HG03064 (cell line): Measurements from ENCODE around the gene CYP4V2.
"Not testable (repeated sequence)": the region's sequence is repeated elsewhere in the genome, so short reads cannot be mapped to it uniquely, and the experiment has no call there.

ENCODE experiments used
- ATAC-seq: cut with Tn5 transposase; IDR thresholded peaks from one replicate; pipeline ENCODE4 v1.9.1; 2021; ENCODE audit warnings: low read depth; ENCODE audit not compliant: unreplicated experiment

CYP4V2 gene

GRCh38 chr4:186227221-186227620 lies 35.9 kb downstream of the CYP4V2 start, which contains the start of gene KLKB1:
KLKB1 (plus strand) TSS chr4:186227507; CDS start chr4:186228196, 689 bp downstream.
- ATAC-seq: no peak

GRCh38 chr4:186227744-186228513 lies 36.6 kb downstream of the CYP4V2 start:
- no peak for ATAC-seq

DNA sequence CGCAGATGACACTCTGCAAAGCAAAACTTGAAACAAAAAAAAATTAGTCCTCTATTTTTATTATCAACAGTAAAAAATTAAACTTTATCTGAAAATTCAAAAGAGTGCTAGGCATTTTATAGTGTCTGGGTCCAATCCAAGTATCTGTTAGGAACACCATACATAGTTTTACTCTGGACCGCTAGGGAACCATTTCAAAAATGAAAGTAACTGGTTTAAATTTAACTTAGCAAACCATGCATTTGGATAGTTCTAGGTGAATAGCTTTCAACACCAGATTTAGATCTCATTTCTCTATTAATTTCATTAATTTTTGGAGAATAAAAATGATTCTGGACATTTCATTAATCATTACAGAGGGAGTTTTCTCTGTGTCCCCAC lies 37.1 kb downstream of the CYP4V2 start:
- no peak for ATAC-seq

DNA sequence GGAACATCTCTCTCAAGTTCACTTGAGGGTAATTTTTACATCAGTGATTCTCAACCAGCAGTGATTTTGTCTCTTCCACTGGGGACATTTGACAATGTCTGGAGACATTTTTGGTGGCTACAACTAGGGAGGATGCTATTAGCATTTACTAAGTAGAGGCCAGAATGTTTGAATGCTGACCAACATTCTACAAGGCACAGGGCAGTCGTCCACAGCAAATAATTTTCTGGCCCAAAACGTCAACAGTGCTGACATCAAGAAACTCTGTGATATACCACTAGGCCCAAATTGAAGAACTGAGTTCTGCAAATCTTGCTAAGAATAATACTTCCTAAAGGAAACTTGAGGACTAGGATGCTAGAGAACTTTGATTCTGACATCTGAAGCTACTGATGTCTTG lies 43.0 kb downstream of the CYP4V2 start:
- no peak for ATAC-seq

- ATAC-seq: no peak
These were observed 44.8 kb downstream of the CYP4V2 start for GRCh38 chr4:186236126-186236525.

GRCh38 chr4:186240452-186240847 lies 49.1 kb downstream of the CYP4V2 start:
- no peak for ATAC-seq

- no peak for ATAC-seq
These were observed 49.6 kb downstream of the CYP4V2 start for GRCh38 chr4:186240848-186241491.

GRCh38 chr4:186241616-186242015 lies 50.2 kb downstream of the CYP4V2 start:
- ATAC-seq: no peak

DNA sequence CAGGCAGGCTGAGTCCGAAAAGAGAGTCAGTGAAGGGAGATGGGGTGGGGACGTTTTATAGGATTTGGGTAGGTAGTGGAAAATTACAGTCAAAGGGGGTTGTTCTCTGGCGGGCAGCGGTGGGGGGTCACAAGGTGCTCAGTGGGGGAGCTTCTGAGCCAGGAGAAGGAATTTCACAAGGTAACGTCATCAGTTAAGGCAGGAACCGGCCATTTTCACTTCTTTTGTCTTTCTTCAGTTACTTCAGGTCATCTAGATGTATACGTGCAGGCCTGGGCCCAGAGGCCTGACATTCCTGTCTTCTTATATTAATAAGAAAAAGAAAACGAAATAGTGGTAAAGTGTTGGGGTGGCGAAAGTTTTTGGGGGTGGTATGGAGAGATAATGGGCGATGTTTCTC lies 50.7 kb downstream of the CYP4V2 start:
- ATAC-seq: not testable (repeated sequence)

DNA sequence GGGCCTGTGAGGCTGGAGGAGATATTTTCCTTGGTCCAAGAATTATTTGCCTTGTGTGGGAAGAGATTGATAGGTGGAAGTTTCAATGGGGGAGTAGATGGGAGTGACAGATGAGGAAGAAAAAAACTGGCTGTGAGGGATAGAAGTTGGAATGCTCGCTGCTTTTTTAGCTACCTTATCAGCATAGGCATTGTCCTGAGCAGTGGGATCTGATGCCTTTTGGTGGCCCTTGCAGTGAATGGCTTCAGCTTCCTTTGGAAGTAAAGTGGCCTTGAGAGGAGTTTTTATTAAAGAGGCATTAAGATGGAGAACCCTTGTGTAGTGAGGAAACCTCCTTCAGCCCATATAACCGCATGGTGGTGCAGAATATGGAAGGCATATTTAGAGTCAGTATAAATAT lies 52.0 kb downstream of the CYP4V2 start:
- no peak for ATAC-seq

DNA sequence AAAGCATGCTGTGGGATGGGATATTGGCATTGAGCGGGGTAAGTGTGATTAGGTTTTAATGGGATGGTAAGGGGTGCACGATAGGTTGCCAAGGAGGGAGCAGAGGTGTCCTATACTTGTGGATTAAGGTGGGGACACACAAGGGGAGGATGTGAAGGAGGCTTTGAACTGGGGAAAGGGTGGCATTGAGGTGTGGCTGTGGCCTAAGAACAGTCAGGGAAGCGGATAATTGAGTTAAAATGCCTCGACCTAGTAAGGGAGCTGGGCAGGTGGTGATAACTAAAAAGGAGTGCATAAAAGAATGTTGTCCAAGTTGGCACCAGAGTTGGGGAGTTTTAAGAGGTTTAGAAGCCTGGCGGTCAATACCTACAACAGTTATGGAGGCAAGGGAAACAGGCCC lies 53.5 kb downstream of the CYP4V2 start:
- ATAC-seq: no peak

DNA sequence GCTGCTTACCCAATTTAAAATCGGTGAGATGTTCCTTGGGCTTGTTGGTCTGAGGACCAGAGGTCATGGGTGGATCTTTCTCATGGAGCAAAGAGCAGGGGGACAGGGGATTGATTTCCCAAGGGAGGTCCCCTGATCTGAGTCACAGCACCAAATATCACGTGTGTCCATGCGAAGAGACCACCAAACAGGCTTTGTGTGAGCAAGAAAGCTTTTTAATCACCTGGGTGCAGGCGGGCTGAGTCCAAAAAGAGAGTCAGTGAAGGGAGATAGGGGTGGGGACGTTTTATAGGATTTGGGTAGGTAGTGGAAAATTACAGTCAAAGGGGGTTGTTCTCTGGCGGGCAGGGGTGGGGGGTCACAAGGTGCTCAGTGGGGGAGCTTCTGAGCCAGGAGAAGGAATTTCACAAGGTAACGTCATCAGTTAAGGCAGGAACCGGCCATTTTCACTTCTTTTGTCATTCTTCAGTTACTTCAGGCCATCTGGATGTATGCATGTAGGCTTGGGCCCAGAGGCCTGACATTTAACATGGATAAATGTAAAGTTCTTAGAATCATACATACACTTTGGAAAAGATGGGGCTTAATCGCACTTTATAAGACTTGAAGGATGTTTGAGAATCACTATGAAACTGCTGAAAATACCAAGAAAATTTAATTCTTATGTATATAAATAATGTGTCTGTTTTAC lies 55.8 kb downstream of the CYP4V2 start:
- not testable (repeated sequence) for ATAC-seq

DNA sequence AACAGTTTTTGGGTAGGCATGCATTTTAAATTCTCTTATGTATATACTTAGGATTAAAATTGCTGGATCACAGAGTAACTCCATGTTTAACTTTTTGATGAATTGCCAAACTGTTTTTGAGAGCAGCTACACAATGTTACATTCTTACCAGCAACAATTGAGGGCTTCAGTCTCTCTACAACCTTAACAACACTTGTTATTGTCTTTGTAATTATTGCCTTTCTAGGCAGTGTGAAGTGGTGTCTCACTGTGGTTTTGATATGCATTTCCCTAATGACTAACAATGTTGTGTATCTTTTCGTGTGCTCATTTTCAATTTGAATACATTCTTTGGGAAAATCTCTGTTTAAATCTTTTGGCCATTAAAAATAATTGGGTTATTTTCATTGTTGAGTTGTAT lies 57.3 kb downstream of the CYP4V2 start:
- no peak for ATAC-seq

DNA sequence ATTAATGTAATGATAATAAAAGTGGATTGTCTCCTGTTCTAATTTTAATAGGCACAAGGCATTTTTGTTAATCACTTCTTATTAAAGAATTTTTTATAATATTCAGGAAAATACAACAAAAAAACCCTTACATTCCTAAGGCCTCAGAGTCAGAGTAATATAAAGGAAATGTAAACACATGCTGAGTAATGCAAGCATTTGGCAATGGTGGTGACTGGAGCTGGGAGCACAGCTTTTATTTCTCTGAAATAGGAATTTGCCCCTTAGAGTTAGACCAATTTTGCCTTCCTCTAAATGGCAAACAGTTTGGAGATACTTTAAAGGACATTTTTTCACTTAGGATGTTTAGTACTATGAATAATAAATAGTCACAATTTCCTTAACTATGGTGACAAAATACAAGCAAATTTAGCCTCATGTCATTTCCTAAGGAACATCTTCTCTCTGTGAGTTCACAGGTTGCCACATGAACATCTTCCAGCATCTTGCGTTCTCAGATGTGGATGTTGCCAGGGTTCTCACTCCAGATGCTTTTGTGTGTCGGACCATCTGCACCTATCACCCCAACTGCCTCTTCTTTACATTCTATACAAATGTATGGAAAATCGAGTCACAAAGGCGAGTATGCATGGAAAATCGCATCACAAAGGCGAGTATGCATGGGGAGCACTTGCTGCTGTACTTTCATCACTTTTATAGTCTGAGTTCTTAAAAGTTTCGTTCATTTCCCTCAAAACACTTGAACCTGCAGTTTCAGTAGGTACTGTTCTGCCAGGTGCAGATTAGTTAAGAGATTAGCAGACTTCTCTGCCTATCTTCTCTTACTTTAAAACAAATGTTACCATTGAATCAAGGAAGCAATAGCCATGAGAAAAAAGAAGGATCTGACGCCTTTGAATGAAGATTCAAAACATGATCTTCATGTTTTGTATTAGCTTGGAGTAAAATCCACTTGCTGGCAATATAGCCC lies 58.7 kb downstream of the CYP4V2 start:
- ATAC-seq: no peak

DNA sequence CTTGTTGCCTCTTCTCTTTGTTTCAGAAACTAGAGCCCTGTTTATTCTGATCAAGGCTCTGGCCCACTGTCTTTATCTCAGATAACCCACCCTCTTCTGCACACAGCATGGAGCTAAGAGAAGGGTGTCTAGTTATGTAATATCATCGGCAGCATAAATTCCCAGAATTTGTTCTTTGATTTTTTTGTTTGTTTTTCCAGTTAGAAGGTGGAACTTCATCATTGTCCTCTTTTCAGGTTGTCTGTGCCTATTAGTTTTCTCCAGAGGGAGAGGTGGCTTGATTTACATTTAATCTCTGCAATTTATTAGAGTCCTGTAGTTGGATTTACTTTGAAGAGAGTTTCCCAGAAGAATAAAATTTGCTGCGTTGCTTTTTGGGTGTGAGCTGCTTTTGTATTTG lies 59.4 kb downstream of the CYP4V2 start:
- no peak for ATAC-seq

DNA sequence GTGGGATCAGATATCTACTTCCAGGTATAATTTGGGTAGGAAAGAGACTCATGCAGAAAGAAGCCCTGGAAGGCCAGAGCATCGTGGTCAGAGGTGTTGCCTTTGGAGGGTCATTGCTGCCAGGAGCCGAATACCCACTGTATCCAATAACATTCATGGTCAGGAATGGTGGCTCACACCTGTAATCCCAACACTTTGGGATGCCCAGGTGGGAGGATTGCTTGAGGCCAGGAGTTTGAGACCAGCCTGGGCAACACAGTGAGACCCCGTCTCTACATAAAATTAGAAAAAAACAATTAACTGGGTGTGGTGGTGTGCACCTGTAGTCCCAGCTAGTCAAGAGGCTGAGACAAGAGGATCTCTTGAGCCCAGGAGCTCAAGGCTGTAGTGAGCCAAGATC lies 63.8 kb downstream of the CYP4V2 start:
- ATAC-seq: no peak

GRCh38 chr4:186258216-186258811 lies 66.9 kb downstream of the CYP4V2 start:
- ATAC-seq: no peak

DNA sequence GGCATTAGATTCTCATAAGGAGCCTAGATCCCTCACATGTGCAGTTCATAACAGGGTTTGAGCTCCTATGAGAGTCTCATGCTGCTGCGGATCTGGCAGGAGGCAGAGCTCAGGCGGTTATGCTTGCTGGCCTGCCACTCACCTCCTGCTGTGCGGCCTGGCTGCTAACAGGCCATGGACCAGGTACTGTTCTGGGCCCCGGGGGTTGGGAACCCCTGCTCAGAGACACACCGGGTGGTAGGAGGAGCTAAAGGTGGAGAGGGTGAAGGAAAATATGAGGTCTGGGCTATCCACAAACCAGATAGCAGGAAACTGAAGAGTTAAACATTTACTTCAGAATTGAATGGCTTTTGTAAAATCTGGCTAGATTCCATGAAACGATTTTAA lies 68.7 kb downstream of the CYP4V2 start:
- no peak for ATAC-seq
